Gastrocnemius medialis (tissue), 4 donors: Measurements from ENCODE around the gene CXCL1.

ENCODE experiments used
- CTCF ChIP-seq, 5 experiments: fragments of 450-650 bp in 3 of 5; fragments of 200-600 bp in 2 of 5; sonication (generic) in 2 of 5; IDR thresholded peaks in 4 of 5; conservative IDR thresholded peaks in 1 of 5; 1 replicate in 4 of 5; 2 replicates in 1 of 5; pipeline ENCODE4 v1.5.1; 2016 to 2019; ENCODE audit warnings: antibody characterized with exemption in 5 of 5, mild to moderate bottlenecking in 3 of 5, moderate library complexity in 3 of 5
- POLR2A ChIP-seq, 2 donors: fragments of 450-650 bp; IDR thresholded peaks; one replicate each; pipeline ENCODE4 v1.6.1; 2017; ENCODE audit warnings: antibody characterized with exemption in 2 of 2, mild to moderate bottlenecking in 2 of 2, moderate library complexity in 2 of 2

- TF ChIP-seq CTCF (IDR thresholded peaks at IDR 0.05 in 4 of 5, conservative IDR thresholded peaks at IDR 0.05 in 1 of 5), result no peak
- TF ChIP-seq POLR2A (IDR thresholded peaks at IDR 0.05), result no peak
Measured at GRCh38 chr4:73908965-73909364, 39.8 kb downstream of the CXCL1 start.
